K562 (cell line): ENCODE results near the gene CDKL5. TPM values are rescaled to one million over a fixed set of nuclear protein-coding genes. Genes with fewer than 3 reads are reported as not detected.

Source experiments
- ATAC-seq: fragments of 200-7000 bp; cut with Tn5 transposase; 3 replicates; pipeline ENCODE4 v1.9.1; 2020; ENCODE audit warnings: moderate library complexity
- BruUV-seq: library from RNA; stranded (reverse); fragments of 400-500 nt; replicated peaks from 2 replicates; lab custom pipeline; 2021; lab: Mats Ljungman, UMichigan
- CTCF ChIA-PET: fragments of 300-600 bp; formaldehyde crosslinking; extraction: SDS; loops from one replicate; lab custom pipeline; 2021; ENCODE audit warnings: low intra/inter-chr PET ratio; lab: Yijun Ruan, JAX
- POLR2A ChIA-PET: fragments of 300-600, 350-650 bp; sonication (Branson Sonifier 250); formaldehyde crosslinking; extraction: SDS; loops from one replicate; lab custom pipeline; 2021; ENCODE audit warnings: antibody characterized with exemption, inconsistent platforms; lab: Yijun Ruan, JAX
- DNase-seq, 4 experiments: peaks; one replicate each; pipeline versions ENCODE4 v3.0.0 to v3.0.0-alpha.2; 2011 to 2018; ENCODE audit warnings: low spot score in 3 of 4, mixed read lengths in 3 of 4; ENCODE audit errors: extremely low read depth in 1 of 4
- FAIRE-seq: peaks from 2 replicates; lab custom pipeline; 2011; peaks lifted over from hg19 to GRCh38; lab: Jason Lieb, UNC
- H2AFZ ChIP-seq: 2 replicates; pipeline ENCODE4 v1.6.0; 2011; ENCODE audit warnings: low read depth, low read length, control low read depth, inconsistent platforms
- H3K27ac ChIP-seq: fragments of 200-600 bp; 3 replicates; pipeline ENCODE4 v1.8.0; 2011; ENCODE audit warnings: low read depth, mild to moderate bottlenecking, control low read depth, inconsistent platforms, low read length, moderate library complexity, mixed read lengths; ENCODE audit errors: extremely low read depth
- H3K27me3 ChIP-seq, 2 experiments: fragments of 300-600 bp in 1 of 2; 2 replicates in 1 of 2; 3 replicates in 1 of 2; pipeline versions ENCODE4 v1.6.0 to v1.8.0; 2011; ENCODE audit warnings: inconsistent platforms in 2 of 2, low read length in 2 of 2, mild to moderate bottlenecking in 1 of 2, mixed read lengths in 1 of 2, moderate library complexity in 1 of 2; ENCODE audit not compliant: control insufficient read depth in 2 of 2, insufficient read depth in 2 of 2
- H3K36me3 ChIP-seq: fragments of 300-600 bp; 3 replicates; pipeline ENCODE4 v1.8.0; 2011; ENCODE audit warnings: mild to moderate bottlenecking, low read length, inconsistent platforms; ENCODE audit not compliant: control insufficient read depth, insufficient read depth
- H3K4me1 ChIP-seq, 2 experiments: fragments of 200-600 bp in 1 of 2; replicated peaks in 1 of 2; 2 replicates in 1 of 2; 3 replicates in 1 of 2; pipeline versions ENCODE4 v1.5.1 to v1.8.0; 2011; ENCODE audit warnings: inconsistent platforms in 2 of 2, low read length in 2 of 2, mild to moderate bottlenecking in 1 of 2, mixed read lengths in 1 of 2, moderate library complexity in 1 of 2; ENCODE audit not compliant: control insufficient read depth in 2 of 2, insufficient read depth in 2 of 2
- H3K4me2 ChIP-seq: 2 replicates; pipeline ENCODE4 v1.6.1; 2011; ENCODE audit warnings: low read length, control low read depth, inconsistent platforms, mixed read lengths; ENCODE audit not compliant: insufficient read depth
- H3K4me3 ChIP-seq: fragments of 200-600 bp; sonication (generic), shearing (Covaris generic); 2 replicates; pipeline ENCODE4 v1.5.1; 2016; ENCODE audit warnings: control low read depth, inconsistent platforms
- H3K79me2 ChIP-seq: fragments of 200-600 bp; 3 replicates; pipeline ENCODE4 v1.8.0; 2011; ENCODE audit warnings: low read length, inconsistent platforms; ENCODE audit not compliant: control insufficient read depth, insufficient read depth
- H3K9ac ChIP-seq, 2 experiments: 2 replicates each; pipeline versions ENCODE4 v1.6.0 to v1.6.1; 2011; ENCODE audit warnings: low read depth in 2 of 2, low read length in 2 of 2, control low read depth in 1 of 2, inconsistent platforms in 1 of 2, mild to moderate bottlenecking in 1 of 2, mixed read lengths in 1 of 2; ENCODE audit not compliant: insufficient read depth in 1 of 2
- H3K9me1 ChIP-seq: one replicate; pipeline ENCODE4 v1.6.0; 2011; ENCODE audit warnings: inconsistent platforms, mild to moderate bottlenecking, low read length, moderate library complexity; ENCODE audit not compliant: control insufficient read depth, insufficient read depth
- H3K9me3 ChIP-seq: replicated peaks from 2 replicates; pipeline ENCODE4 v1.5.1; 2011; ENCODE audit warnings: low read depth, low read length, inconsistent platforms; ENCODE audit not compliant: control insufficient read depth, insufficient read depth
- H4K20me1 ChIP-seq: replicated peaks from 2 replicates; pipeline ENCODE4 v1.6.1; 2011; ENCODE audit warnings: low read length, inconsistent platforms, mixed read lengths; ENCODE audit not compliant: control insufficient read depth, insufficient read depth
- NCOA1 ChIP-seq: fragments of 450-650 bp; IDR thresholded peaks from 2 replicates; pipeline ENCODE4 v1.6.1; 2016; ENCODE audit warnings: low read depth
- RBM15 ChIP-seq: fragments of 200-400 bp; formaldehyde crosslinking; IDR thresholded peaks from 2 replicates; pipeline ENCODE4 v1.6.1; 2018; ENCODE audit warnings: mild to moderate bottlenecking, low read length, moderate library complexity; ENCODE audit not compliant: insufficient read depth
- SRSF7 ChIP-seq: fragments of 200-400 bp; formaldehyde crosslinking; optimal IDR thresholded peaks from 2 replicates; pipeline ENCODE3; 2017; ENCODE audit warnings: mild to moderate bottlenecking, low read depth, low read length
- YY1 ChIP-seq, 3 experiments: IDR thresholded peaks; 2 replicates each; pipeline ENCODE4 v1.6.1; 2011; ENCODE audit warnings: low read length in 2 of 3, mild to moderate bottlenecking in 2 of 3, moderate library complexity in 2 of 3, borderline replicate concordance in 1 of 3, control low read depth in 1 of 3, low read depth in 1 of 3; ENCODE audit not compliant: insufficient read depth in 3 of 3, insufficient replicate concordance in 2 of 3, control insufficient read depth in 1 of 3, insufficient read length in 1 of 3; ENCODE audit errors: extremely low read depth in 1 of 3
- WGBS: fragments of 100-300 bp; shearing (Covaris generic); methylation state at CpG from one replicate; pipeline ENCODE4 v1.1.6; 2016; ENCODE audit warnings: low coverage, mixed read lengths; ENCODE audit not compliant: insufficient coverage; ENCODE audit errors: missing lambda C conversion rate; 5-methylcytosine and 5-hydroxymethylcytosine counted together
- in situ Hi-C: fragments of 300-500 bp; cut with MboI; formaldehyde crosslinking; loops from 4 replicates; pipeline ENCODE4 v1.15.0; 2018; ENCODE audit warnings: inconsistent platforms, mixed read lengths
- intact Hi-C: fragments of 100-400 bp; cut with micrococcal nuclease; formaldehyde crosslinking; loops from 2 replicates; pipeline ENCODE4 v1.14.2; 2022
- polyA plus RNA-seq, 8 experiments: library from polyadenylated mRNA; depleted of rRNA in 4 of 8; stranded (reverse) in 5 of 8; unstranded in 3 of 8; fragments of >200 nt; fragmentation: Nextera tagmentation in 2 of 8; fragmentation: Illumina TruSeq in 1 of 8; extraction: Ambion mirVana in 2 of 8; extraction: Trizol in 1 of 8; gene quantifications; 2 replicates each; pipeline versions ENCODE4 v1.2.1 to v1.2.3, GENCODE V29; 2011 to 2014; ENCODE audit warnings: inconsistent platforms in 1 of 8, missing spikeins in 1 of 8
- total RNA-seq, 7 experiments: library from RNA; depleted of rRNA in 6 of 7; stranded (reverse); fragments of >200 nt in 6 of 7; fragmentation: Illumina TruSeq in 2 of 7; extraction: Trizol in 2 of 7; gene quantifications; 2 replicates each; pipeline versions ENCODE4 v1.2.1 to v1.2.3, GENCODE V29; 2011 to 2021; ENCODE audit warnings: low replicate concordance in 1 of 7
- TF ChIP-seq, protein P1 (sequence below): fragments of 450-650 bp; IDR thresholded peaks from 2 replicates; pipeline ENCODE4 v1.6.1; 2016; ENCODE audit warnings: low read depth, mild to moderate bottlenecking, moderate library complexity

Gene CDKL5
- total and polyA plus RNA-seq, 9 of the 15 experiments (the other 6 are each of a cell fraction or from before 2014, with no cell fraction given) = under 0.01 to 0.21 (median 0.04) TPM

DNA sequence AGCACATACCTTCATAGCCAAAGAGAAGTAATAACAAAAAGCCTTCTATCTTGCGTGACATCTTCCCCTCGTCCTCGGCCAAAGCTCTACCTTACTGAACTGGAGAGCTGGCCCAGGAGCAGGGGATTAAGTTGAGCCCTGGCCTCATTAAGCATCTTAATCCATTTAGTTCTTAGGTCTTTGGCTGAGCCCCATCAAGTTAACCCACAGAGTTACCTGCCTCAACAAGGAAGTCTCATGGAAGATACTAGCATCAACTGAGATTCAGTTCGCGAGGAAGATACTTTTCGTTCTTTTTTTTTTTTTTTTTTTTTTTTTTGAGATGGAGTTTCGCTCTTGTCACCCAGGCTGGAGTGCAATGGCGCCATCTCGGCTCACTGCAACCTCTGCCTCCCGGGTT lies 246.6 kb downstream of the CDKL5 start, which contains the start of gene RS1 (continued):
- no peak for TF ChIP-seq SRSF7
- TF ChIP-seq NCOA1 = no peak
- TF ChIP-seq RBM15 = no peak

DNA sequence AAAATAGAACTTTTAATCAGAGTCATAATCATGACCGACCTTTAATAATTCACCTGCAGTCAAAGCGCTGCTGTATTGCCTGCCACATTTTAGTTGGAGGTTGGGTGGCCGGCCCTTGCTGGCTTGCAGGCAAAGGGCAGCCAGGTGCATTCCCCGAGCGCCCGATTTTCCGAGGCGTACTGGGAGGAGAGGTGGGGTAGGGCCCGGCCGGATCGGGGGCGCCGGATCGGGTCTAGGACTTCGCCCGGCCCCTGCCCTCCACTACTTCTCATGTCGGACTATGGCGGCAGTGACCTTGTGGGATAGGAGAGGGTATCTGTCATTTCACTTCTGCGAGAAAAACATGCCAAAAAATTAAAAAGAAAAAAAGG lies 249.0 kb downstream of the CDKL5 start:
- Histone ChIP-seq H4K20me1 (no peaks in the 10 kb centered on the region), H3K27me3 (peaks cover 0 to 5% of the 10 kb centered on the region in 2 experiments; a peak in 2 of 5 replicates), H3K9me3 (no peaks in the 10 kb centered on the region), H3K4me2 (peak overlapping the region; percentile 64), H3K4me3 (peak overlapping the region; percentile 70), H3K9ac (peak overlapping the region; percentile 53 to 85), H3K9me1 (no peaks in the 10 kb centered on the region), H3K27ac (peak overlapping the region; percentile 51), H2AFZ (peak overlapping the region; percentile 52), H3K79me2 (no peaks in the 10 kb centered on the region), H3K4me1 (peaks cover 0 to 10% of the 10 kb centered on the region in 2 experiments; a peak in 3 of 5 replicates), H3K36me3 (no peaks in the 10 kb centered on the region)
- peak; percentile 68 for ATAC-seq
- no TSS peak for BruUV-seq
- in situ Hi-C loops (no loop called here), intact Hi-C loops (no loop called here)
- WGBS = 8% methylated on average over 17 of the region's 19 CpGs
- ChIA-PET CTCF (no interaction called here), POLR2A (no interaction called here)
- DNase-seq = peak in 3 of 4 experiments; percentile 15 to 27 (median 23)
- no peak for FAIRE-seq
- TF ChIP-seq, protein P1, sequence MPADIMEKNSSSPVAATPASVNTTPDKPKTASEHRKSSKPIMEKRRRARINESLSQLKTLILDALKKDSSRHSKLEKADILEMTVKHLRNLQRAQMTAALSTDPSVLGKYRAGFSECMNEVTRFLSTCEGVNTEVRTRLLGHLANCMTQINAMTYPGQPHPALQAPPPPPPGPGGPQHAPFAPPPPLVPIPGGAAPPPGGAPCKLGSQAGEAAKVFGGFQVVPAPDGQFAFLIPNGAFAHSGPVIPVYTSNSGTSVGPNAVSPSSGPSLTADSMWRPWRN = no peak
- TF ChIP-seq YY1 (IDR thresholded peaks at IDR 0.05; ENCODE audit: borderline replicate concordance in 1 of 3, control insufficient read depth in 1 of 3, extremely low read depth in 1 of 3, insufficient read depth in 3 of 3, insufficient read length in 1 of 3, insufficient replicate concordance in 2 of 3, low read depth in 1 of 3, low read length in 2 of 3) = peak in 1 of 3 experiments; percentile 22
